SK-N-SH treated with all-trans-retinoic acid at 6 μM for 48 hours (cell line): Measurements from ENCODE around the gene DUSP16.

Source experiments
- BACH2 ChIP-seq: fragments of 250-450 bp; sonication (Bioruptor Pico); IDR thresholded peaks from 2 replicates; pipeline ENCODE4 v1.9.0; 2021; ENCODE audit warnings: mild to moderate bottlenecking, borderline replicate concordance
- RARB ChIP-seq: fragments of 250-450 bp; sonication (Bioruptor Pico); IDR thresholded peaks from 2 replicates; pipeline ENCODE4 v1.8.0; 2021; ENCODE audit warnings: mild to moderate bottlenecking, moderate library complexity
- ZFP30 ChIP-seq: fragments of 450-650 bp; formaldehyde crosslinking; IDR thresholded peaks from 2 replicates; pipeline ENCODE4 v1.5.0; 2022; ENCODE audit warnings: mild to moderate bottlenecking, moderate library complexity
- TF ChIP-seq, protein P1 (sequence below): fragments of 250-450 bp; sonication (Bioruptor Pico); IDR thresholded peaks from 2 replicates; pipeline ENCODE4 v1.5.1; 2021; ENCODE audit warnings: mild to moderate bottlenecking, moderate library complexity
- TF ChIP-seq, protein P2 (sequence below): fragments of 250-450 bp; sonication (Bioruptor Pico); IDR thresholded peaks from 2 replicates; pipeline ENCODE4 v1.5.0; 2020; ENCODE audit warnings: mild to moderate bottlenecking, moderate library complexity
- TF ChIP-seq, protein P3 (sequence below): fragments of 250-450 bp; sonication (Bioruptor Pico); IDR thresholded peaks from 2 replicates; pipeline ENCODE4 v1.8.0; 2020; ENCODE audit warnings: mild to moderate bottlenecking, moderate library complexity, borderline replicate concordance
- TF ChIP-seq, protein P4 (sequence below): fragments of 250-450 bp; sonication (Bioruptor Pico); IDR thresholded peaks from 2 replicates; pipeline ENCODE4 v1.5.1; 2020; ENCODE audit warnings: low read depth, mild to moderate bottlenecking, moderate library complexity

DNA sequence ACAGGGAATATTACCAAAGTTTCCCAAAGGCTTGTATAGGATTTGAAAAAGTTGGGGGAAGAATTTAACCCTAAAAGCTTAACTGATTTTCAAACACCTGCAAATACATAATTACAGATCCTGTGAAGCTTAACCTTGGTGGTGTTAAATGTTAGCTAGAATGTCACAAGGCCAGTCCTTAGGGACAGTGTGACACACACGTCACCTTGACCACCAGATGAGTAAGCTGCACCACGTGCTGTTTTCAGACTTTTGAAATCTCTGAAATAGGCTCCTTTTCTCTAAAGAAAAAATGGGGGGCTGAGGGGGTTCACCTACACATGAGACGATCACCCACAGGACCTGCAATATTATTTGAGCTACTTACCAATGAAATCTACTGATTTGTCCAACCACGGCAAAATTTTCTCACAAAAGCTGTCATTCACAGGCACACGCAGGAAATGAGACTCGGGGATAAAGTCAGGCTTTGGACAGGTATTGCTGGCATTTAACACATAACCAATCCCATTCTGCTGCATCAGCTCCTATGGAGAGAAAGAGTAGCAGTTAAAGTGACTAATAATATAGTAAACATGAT lies 75.9 kb downstream of the DUSP16 start:
- no peak for TF ChIP-seq ZFP30 (CRISPR knock-in tag)
- TF ChIP-seq, protein P1, sequence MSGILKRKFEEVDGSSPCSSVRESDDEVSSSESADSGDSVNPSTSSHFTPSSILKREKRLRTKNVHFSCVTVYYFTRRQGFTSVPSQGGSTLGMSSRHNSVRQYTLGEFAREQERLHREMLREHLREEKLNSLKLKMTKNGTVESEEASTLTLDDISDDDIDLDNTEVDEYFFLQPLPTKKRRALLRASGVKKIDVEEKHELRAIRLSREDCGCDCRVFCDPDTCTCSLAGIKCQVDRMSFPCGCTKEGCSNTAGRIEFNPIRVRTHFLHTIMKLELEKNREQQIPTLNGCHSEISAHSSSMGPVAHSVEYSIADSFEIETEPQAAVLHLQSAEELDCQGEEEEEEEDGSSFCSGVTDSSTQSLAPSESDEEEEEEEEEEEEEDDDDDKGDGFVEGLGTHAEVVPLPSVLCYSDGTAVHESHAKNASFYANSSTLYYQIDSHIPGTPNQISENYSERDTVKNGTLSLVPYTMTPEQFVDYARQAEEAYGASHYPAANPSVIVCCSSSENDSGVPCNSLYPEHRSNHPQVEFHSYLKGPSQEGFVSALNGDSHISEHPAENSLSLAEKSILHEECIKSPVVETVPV (CRISPR knock-in tag): no peak
- TF ChIP-seq, protein P2, sequence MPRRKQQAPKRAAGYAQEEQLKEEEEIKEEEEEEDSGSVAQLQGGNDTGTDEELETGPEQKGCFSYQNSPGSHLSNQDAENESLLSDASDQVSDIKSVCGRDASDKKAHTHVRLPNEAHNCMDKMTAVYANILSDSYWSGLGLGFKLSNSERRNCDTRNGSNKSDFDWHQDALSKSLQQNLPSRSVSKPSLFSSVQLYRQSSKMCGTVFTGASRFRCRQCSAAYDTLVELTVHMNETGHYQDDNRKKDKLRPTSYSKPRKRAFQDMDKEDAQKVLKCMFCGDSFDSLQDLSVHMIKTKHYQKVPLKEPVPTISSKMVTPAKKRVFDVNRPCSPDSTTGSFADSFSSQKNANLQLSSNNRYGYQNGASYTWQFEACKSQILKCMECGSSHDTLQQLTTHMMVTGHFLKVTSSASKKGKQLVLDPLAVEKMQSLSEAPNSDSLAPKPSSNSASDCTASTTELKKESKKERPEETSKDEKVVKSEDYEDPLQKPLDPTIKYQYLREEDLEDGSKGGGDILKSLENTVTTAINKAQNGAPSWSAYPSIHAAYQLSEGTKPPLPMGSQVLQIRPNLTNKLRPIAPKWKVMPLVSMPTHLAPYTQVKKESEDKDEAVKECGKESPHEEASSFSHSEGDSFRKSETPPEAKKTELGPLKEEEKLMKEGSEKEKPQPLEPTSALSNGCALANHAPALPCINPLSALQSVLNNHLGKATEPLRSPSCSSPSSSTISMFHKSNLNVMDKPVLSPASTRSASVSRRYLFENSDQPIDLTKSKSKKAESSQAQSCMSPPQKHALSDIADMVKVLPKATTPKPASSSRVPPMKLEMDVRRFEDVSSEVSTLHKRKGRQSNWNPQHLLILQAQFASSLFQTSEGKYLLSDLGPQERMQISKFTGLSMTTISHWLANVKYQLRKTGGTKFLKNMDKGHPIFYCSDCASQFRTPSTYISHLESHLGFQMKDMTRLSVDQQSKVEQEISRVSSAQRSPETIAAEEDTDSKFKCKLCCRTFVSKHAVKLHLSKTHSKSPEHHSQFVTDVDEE (CRISPR knock-in tag): no peak
- TF ChIP-seq, protein P3, sequence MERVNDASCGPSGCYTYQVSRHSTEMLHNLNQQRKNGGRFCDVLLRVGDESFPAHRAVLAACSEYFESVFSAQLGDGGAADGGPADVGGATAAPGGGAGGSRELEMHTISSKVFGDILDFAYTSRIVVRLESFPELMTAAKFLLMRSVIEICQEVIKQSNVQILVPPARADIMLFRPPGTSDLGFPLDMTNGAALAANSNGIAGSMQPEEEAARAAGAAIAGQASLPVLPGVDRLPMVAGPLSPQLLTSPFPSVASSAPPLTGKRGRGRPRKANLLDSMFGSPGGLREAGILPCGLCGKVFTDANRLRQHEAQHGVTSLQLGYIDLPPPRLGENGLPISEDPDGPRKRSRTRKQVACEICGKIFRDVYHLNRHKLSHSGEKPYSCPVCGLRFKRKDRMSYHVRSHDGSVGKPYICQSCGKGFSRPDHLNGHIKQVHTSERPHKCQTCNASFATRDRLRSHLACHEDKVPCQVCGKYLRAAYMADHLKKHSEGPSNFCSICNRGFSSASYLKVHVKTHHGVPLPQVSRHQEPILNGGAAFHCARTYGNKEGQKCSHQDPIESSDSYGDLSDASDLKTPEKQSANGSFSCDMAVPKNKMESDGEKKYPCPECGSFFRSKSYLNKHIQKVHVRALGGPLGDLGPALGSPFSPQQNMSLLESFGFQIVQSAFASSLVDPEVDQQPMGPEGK (CRISPR knock-in tag): no peak
- no peak for TF ChIP-seq BACH2 (CRISPR knock-in tag)
- TF ChIP-seq, protein P4, sequence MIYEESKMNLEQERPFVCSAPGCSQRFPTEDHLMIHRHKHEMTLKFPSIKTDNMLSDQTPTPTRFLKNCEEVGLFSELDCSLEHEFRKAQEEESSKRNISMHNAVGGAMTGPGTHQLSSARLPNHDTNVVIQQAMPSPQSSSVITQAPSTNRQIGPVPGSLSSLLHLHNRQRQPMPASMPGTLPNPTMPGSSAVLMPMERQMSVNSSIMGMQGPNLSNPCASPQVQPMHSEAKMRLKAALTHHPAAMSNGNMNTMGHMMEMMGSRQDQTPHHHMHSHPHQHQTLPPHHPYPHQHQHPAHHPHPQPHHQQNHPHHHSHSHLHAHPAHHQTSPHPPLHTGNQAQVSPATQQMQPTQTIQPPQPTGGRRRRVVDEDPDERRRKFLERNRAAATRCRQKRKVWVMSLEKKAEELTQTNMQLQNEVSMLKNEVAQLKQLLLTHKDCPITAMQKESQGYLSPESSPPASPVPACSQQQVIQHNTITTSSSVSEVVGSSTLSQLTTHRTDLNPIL (CRISPR knock-in tag): no peak
- no peak for TF ChIP-seq RARB
